IMR-90 (cell line): ENCODE data around the gene MAPKAPK5. TPM values are rescaled to one million over a fixed set of nuclear protein-coding genes. Genes with fewer than 3 reads are reported as not detected.

Experiments
- ATAC-seq: fragments of 200-7000 bp; cut with Tn5 transposase; 2 replicates; pipeline ENCODE4 v1.9.1; 2020; ENCODE audit warnings: low read depth, mild to moderate bottlenecking, moderate library complexity
- BruUV-seq: library from RNA; stranded (reverse); fragments of 400-500 nt; replicated peaks from 2 replicates; lab custom pipeline; 2021; lab: Mats Ljungman, UMichigan
- CTCF ChIA-PET: fragments of 300-600 bp; formaldehyde crosslinking; extraction: SDS; loops from one replicate; lab custom pipeline; 2021; ENCODE audit warnings: antibody characterized with exemption; lab: Yijun Ruan, JAX
- POLR2A ChIA-PET: fragments of 300-600 bp; sonication (Branson Sonifier 250); formaldehyde crosslinking; loops from one replicate; lab custom pipeline; 2022; ENCODE audit warnings: antibody characterized with exemption; ENCODE audit not compliant: unreplicated experiment; lab: Charles Lee
- DNase-seq: peaks from one replicate; pipeline ENCODE4 v3.0.0; 2013
- H2AFZ ChIP-seq: replicated peaks from 2 replicates; pipeline ENCODE3; 2013; ENCODE audit warnings: low read length, mild to moderate bottlenecking; ENCODE audit not compliant: poor library complexity
- H2AK5ac ChIP-seq: 2 replicates; pipeline ENCODE4 v1.6.1; 2013; ENCODE audit warnings: low read depth, low read length, inconsistent platforms
- H2AK9ac ChIP-seq: replicated peaks from 2 replicates; pipeline ENCODE3; 2013; ENCODE audit warnings: mild to moderate bottlenecking, low read depth, low read length, moderate library complexity; ENCODE audit not compliant: poor library complexity
- H2BK120ac ChIP-seq: 2 replicates; pipeline ENCODE4 v1.6.1; 2013; ENCODE audit warnings: low read depth, low read length, inconsistent platforms
- H2BK15ac ChIP-seq: 3 replicates; pipeline ENCODE4 v1.6.1; 2013; ENCODE audit warnings: low read depth, low read length, inconsistent platforms
- H2BK20ac ChIP-seq: 2 replicates; pipeline ENCODE4 v1.6.1; 2013; ENCODE audit warnings: low read depth, mild to moderate bottlenecking, inconsistent platforms, low read length, moderate library complexity
- H2BK5ac ChIP-seq: 2 replicates; pipeline ENCODE4 v1.6.1; 2013; ENCODE audit warnings: mild to moderate bottlenecking, low read depth, low read length, inconsistent platforms; ENCODE audit not compliant: poor library complexity, severe bottlenecking
- H3K14ac ChIP-seq: replicated peaks from 2 replicates; pipeline ENCODE4 v1.6.1; 2013; ENCODE audit warnings: low read depth, low read length, inconsistent platforms
- H3K18ac ChIP-seq: 2 replicates; pipeline ENCODE4 v1.6.1; 2013; ENCODE audit warnings: low read depth, low read length, control low read depth
- H3K23ac ChIP-seq: 2 replicates; pipeline ENCODE4 v1.6.1; 2013; ENCODE audit warnings: low read depth, low read length, inconsistent platforms
- H3K27ac ChIP-seq: 2 replicates; pipeline ENCODE4 v1.5.1; 2013; ENCODE audit warnings: mild to moderate bottlenecking, control low read depth, low read length; ENCODE audit not compliant: insufficient read depth
- H3K27me3 ChIP-seq: 2 replicates; pipeline ENCODE4 v1.6.1; 2013; ENCODE audit warnings: low read length; ENCODE audit not compliant: control insufficient read depth, insufficient read depth
- H3K36me3 ChIP-seq: 2 replicates; pipeline ENCODE4 v1.6.1; 2013; ENCODE audit warnings: low read length, mixed read lengths; ENCODE audit not compliant: control insufficient read depth, insufficient read depth
- H3K4ac ChIP-seq: 2 replicates; pipeline ENCODE4 v1.6.1; 2013; ENCODE audit warnings: low read depth, low read length, inconsistent platforms
- H3K4me1 ChIP-seq: 2 replicates; pipeline ENCODE4 v1.6.1; 2013; ENCODE audit warnings: low read length, mixed read lengths; ENCODE audit not compliant: control insufficient read depth, insufficient read depth
- H3K4me2 ChIP-seq: 2 replicates; pipeline ENCODE4 v1.6.1; 2013; ENCODE audit warnings: low read depth, mild to moderate bottlenecking, control low read depth, low read length, moderate library complexity
- H3K4me3 ChIP-seq: 2 replicates; pipeline ENCODE4 v1.5.1; 2013; ENCODE audit warnings: low read depth, mild to moderate bottlenecking, control low read depth, low read length, moderate library complexity; ENCODE audit not compliant: insufficient read depth
- H3K56ac ChIP-seq: 2 replicates; pipeline ENCODE4 v1.6.1; 2013; ENCODE audit warnings: low read length, inconsistent platforms; ENCODE audit not compliant: insufficient read depth; ENCODE audit errors: extremely low read depth
- H3K79me1 ChIP-seq, 2 experiments: 2 replicates each; pipeline ENCODE4 v1.6.1; 2013; ENCODE audit warnings: low read length in 2 of 2, inconsistent platforms in 1 of 2, low read depth in 1 of 2
- H3K9ac ChIP-seq: 2 replicates; pipeline ENCODE4 v1.6.1; 2013; ENCODE audit warnings: low read depth, low read length, control low read depth
- H3K9me1 ChIP-seq: 2 replicates; pipeline ENCODE4 v1.6.1; 2013; ENCODE audit warnings: low read length, inconsistent platforms; ENCODE audit not compliant: insufficient read depth
- H3K9me3 ChIP-seq: 2 replicates; pipeline ENCODE4 v1.6.1; 2013; ENCODE audit warnings: low read length; ENCODE audit not compliant: control insufficient read depth, insufficient read depth
- H4K20me1 ChIP-seq: 2 replicates; pipeline ENCODE4 v1.6.1; 2013; ENCODE audit warnings: low read length, inconsistent platforms; ENCODE audit not compliant: insufficient read depth
- H4K5ac ChIP-seq: 2 replicates; pipeline ENCODE4 v1.6.1; 2013; ENCODE audit warnings: mild to moderate bottlenecking, low read depth, low read length, control low read depth
- H4K8ac ChIP-seq, 2 experiments: 2 replicates each; pipeline ENCODE4 v1.6.1; 2013; ENCODE audit warnings: low read depth in 2 of 2, low read length in 2 of 2, control low read depth in 1 of 2, inconsistent platforms in 1 of 2
- H4K91ac ChIP-seq: 2 replicates; pipeline ENCODE4 v1.6.1; 2013; ENCODE audit warnings: low read depth, low read length, inconsistent platforms; ENCODE audit not compliant: insufficient read depth
- BHLHE40 ChIP-seq: fragments of 150-350 bp; IDR thresholded peaks from 2 replicates; pipeline ENCODE4 v1.6.1; 2016; ENCODE audit warnings: mild to moderate bottlenecking, low read depth, low read length
- ELK1 ChIP-seq: fragments of 150-350 bp; IDR thresholded peaks from 2 replicates; pipeline ENCODE4 v1.6.1; 2016; ENCODE audit warnings: low read depth, mild to moderate bottlenecking, low read length, moderate library complexity, borderline replicate concordance
- MXI1 ChIP-seq: IDR thresholded peaks from 2 replicates; pipeline ENCODE4 v1.6.1; 2012; ENCODE audit warnings: low read depth, mild to moderate bottlenecking, low read length, moderate library complexity, borderline replicate concordance
- USF2 ChIP-seq: fragments of 150-350 bp; IDR thresholded peaks from 2 replicates; pipeline ENCODE4 v1.6.1; 2017; ENCODE audit warnings: mild to moderate bottlenecking, antibody characterized with exemption, low read length, low read depth
- WGBS, 2 experiments: methylation state at CpG; one replicate each; pipeline versions ENCODE4 v1.1.5 to v1.1.7; 2013; ENCODE audit warnings: missing lambda C conversion rate in 2 of 2; ENCODE audit not compliant: insufficient read length in 1 of 2; ENCODE audit errors: extremely low coverage in 2 of 2; 5-methylcytosine and 5-hydroxymethylcytosine counted together
- dilution Hi-C: fragments of 300-500 bp; cut with HindIII; formaldehyde crosslinking; loops from one replicate; pipeline ENCODE4 v1.14.3; 2018; ENCODE audit warnings: low sequenced_read_pairs; ENCODE audit not compliant: unreplicated experiment
- in situ Hi-C: fragments of 300-500 bp; cut with MboI; formaldehyde crosslinking; loops from 3 replicates; pipeline ENCODE4 v1.14.3; 2019; ENCODE audit warnings: low sequenced_read_pairs, inconsistent platforms, mixed read lengths
- intact Hi-C: fragments of 100-400 bp; cut with micrococcal nuclease; formaldehyde crosslinking; loops from 2 replicates; pipeline ENCODE4 v1.10.0; 2022
- polyA plus RNA-seq, 3 experiments: library from polyadenylated mRNA; depleted of rRNA; stranded (reverse); fragments of >200 nt; gene quantifications; 2 replicates each; pipeline ENCODE4 v1.2.3, GENCODE V29; 2012; ENCODE audit warnings: low replicate concordance in 1 of 3
- total RNA-seq: library from RNA; depleted of rRNA; stranded (reverse); fragments of >200 nt; gene quantifications from 2 replicates; pipeline ENCODE4 v1.2.3, GENCODE V29; 2012

MAPKAPK5 gene
- total and polyA plus RNA-seq, 2 of the 4 experiments (the other 2 are of a cell fraction): 35.0 to 44.6 TPM

- intact Hi-C loops (no loop called here), dilution Hi-C loops (no loop called here), in situ Hi-C loops (no loop called here)
- Histone ChIP-seq H2AK5ac (no peak overlapping the region), H3K4me3 (no peak overlapping the region), H4K20me1 (no peaks in the 10 kb centered on the region), H3K4me1 (no peaks in the 10 kb centered on the region; the same call in 1 of the 2 replicates), H3K9me3 (no peaks in the 10 kb centered on the region), H3K79me1 (no peaks in the 10 kb centered on the region), H2AFZ (no peak overlapping the region), H3K27me3 (no peaks in the 10 kb centered on the region), H3K18ac (no peak overlapping the region), H3K9me1 (peaks cover 3% of the 10 kb centered on the region; the same call in 1 of the 2 replicates), H4K91ac (no peak overlapping the region), H3K4ac (no peak overlapping the region), H3K56ac (no peak overlapping the region), H3K23ac (no peak overlapping the region), H2BK120ac (no peak overlapping the region), H3K27ac (no peak overlapping the region), H2BK15ac (no peak overlapping the region), H3K9ac (no peak overlapping the region), H2AK9ac (no peak overlapping the region), H3K36me3 (no peaks in the 10 kb centered on the region), H2BK5ac (no peak overlapping the region), H4K8ac (no peak overlapping the region), H3K14ac (no peak overlapping the region), H4K5ac (no peak overlapping the region), H2BK20ac (no peak overlapping the region), H3K4me2 (peak overlapping the region; percentile 58; the same call in 1 of the 2 replicates)
- WGBS, 2 experiments: no CpG with 5 or more reads among the region's 1 CpG
- ChIA-PET POLR2A (no interaction called here), CTCF (no interaction called here)
- no peak for TF ChIP-seq ELK1
- no peak for TF ChIP-seq BHLHE40
- no peak for TF ChIP-seq USF2
- TF ChIP-seq MXI1: no peak
- BruUV-seq: no TSS peak
- ATAC-seq (peak; percentile 57), DNase-seq (peak; percentile 67)
Observed at GRCh38 chr12:111937429-111937828, 95.4 kb downstream of the MAPKAPK5 start.
